Midbrain (tissue), 1 donor: ENCODE results near the gene RBMX2.
"Not testable (repeated sequence)": the region's sequence is repeated elsewhere in the genome, so short reads cannot be mapped to it uniquely, and the experiment has no call there.

ENCODE experiments used
- DNase-seq: peaks from one replicate; lab custom pipeline; 2025; lab: John Stamatoyannopoulos, UW

Gene RBMX2

GRCh38 chrX:130401415-130402207 lies at the start of gene RBMX2:
Gene RBMX2 (plus strand): TSS chrX:130401987. CDS start chrX:130402033, 46 bp downstream.
- DNase-seq: peak; percentile 72

DNA sequence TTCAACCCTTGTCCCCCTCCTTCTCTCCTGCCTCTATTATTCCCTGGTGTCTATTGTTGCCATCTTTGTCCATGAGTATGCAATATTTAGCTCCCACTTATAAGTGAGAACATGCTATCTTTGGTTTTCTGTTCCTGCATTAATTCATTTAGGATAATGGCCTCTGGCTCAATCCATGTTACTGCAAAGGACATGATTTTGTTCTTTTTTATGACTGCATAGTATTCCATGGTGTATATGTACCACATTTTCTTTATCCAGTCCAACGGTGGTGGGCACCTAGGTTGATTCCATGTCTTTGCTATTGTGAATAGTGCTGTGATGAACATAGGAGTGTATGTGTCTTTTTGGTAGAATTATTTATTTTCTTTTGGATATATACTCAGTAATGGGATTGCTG lies 49.7 kb upstream of the RBMX2 start:
- DNase-seq: not testable (repeated sequence)

DNA sequence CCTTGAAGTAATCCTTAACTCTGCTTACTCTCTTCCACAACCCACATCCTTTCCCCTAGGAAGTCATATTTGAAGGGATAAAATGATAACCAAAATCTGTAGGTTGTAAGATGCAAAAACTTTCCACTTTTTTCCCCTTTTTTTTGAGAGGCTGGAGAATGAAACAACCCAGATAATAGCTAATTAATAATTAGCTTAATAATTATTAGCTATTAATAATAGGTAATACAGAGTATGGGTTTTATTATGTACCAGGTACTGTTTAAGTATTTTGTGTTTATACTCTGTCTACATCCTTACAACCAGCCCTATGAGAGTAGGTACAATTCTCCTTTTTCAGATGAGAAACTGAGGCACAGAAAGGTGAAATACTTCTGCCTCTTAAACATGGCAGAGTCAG lies 25.7 kb upstream of the RBMX2 start:
- no peak for DNase-seq

- peak; percentile 1 for DNase-seq
Measured at GRCh38 chrX:130378024-130378669, 23.6 kb upstream of the RBMX2 start.

- DNase-seq: no peak
Measured at GRCh38 chrX:130385520-130385919, 16.3 kb upstream of the RBMX2 start, which contains the start of gene GPR119. Gene GPR119 (minus strand): TSS chrX:130385674. CDS start chrX:130385447, 227 bp downstream.

DNA sequence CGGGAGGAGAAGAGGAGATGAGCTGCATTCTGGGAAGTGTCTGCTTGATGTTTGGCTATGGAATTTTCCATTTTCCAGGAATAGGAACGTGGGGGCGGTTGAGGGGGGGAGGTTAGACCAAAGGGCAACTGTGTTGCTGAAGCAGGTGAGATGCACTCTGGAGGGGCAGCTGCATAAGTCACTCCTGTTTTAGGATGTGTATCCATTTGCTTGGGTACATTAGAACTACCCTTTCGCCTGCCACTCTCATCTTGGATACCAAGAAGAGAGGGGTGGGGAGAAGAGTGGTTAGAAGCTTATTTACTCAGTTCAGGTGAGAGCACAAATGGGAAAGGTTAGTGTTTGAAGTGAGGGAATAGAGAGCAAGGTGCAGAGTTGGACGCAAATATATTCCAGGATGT lies 15.4 kb upstream of the RBMX2 start:
- DNase-seq: no peak

DNA sequence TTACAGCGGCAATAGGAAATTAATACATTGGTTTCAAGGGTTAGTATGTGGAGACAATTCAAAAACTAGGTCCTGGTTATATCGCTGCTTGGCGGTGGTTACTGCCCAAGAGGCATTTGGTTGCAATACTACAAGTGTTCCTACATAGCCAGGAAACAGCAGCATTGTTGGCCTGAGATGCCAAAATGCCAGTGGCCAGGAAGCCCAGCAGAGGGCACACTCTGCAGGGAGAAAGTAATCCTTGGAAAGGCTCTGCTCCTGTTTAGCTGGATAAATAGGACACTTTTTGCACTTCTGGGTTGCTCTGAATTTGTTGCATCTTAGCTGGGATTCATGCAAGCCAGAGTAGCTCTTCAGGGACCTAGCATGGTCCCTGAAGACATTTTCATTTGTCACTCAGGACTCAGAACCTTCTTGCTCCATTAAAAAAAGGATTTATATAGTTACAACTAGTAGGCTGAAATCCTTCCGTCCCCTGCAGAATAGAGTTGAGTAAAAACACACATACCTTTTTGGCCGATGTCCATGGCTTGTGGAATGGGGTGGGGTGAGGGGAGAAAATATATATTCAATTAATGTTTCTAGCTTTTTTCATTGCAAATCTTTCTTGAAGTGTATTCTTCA lies 8.2 kb upstream of the RBMX2 start:
- DNase-seq: peak; percentile 69

- DNase-seq: no peak
Measured at GRCh38 chrX:130395341-130395740, 6.4 kb upstream of the RBMX2 start.

- DNase-seq: no peak
Measured at GRCh38 chrX:130402208-130402684, 459 bp downstream of the RBMX2 start.

DNA sequence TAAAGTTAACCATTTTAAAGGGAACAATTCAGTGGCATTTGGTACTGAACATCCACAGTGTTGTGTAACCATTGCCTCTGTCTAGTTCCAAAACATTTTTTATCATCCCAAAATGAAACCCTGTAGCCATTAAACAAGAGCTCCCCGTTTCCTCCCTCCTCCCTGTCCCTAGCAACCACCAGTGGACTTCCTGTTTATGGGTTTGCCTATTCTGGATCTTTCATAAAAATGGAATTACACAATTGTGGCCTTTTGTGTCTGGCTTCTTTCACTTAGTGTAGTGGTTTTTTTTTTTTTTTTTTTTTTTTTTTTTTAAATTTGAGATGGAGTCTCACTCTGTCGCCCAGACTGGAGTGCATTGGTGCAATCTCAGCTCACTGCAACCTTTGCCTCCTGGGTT lies 11.6 kb downstream of the RBMX2 start:
- DNase-seq: no peak

DNA sequence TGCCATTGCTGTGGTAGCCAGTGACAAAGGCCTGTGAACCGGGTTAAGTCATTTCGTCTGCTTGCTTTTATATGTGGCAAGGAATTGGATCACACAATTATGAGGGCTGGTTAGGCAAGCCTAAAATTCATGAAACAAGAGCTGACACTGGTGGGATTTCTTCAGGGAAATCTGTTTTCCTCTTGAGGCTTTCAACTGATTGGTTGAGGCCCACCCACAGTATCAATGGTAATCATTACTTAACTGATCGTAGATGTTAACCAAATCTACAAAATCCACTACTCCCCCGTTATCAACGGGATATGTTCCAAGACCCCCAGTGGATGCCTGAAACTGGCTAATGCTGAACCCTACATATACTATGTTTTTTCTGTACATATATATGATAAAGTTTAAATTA lies 13.0 kb downstream of the RBMX2 start:
- no peak for DNase-seq

DNA sequence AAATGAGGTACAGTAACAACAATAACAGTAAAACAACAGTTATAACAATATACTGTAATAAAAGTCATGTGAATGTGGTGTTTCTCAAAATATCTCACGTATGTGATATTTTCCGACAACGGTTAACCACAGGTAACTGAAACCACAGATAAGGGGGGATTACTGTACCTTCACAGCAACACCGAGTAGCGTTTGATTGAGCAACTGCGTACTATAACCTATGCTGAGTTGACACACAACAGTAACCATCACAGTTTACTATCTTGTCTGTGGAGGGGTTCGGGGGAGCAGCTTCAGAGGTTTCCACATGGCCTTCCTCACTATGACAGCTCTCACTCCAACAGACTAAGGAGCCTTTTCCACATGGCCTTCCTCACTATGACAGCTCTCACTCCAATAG lies 13.4 kb downstream of the RBMX2 start:
- no peak for DNase-seq

DNA sequence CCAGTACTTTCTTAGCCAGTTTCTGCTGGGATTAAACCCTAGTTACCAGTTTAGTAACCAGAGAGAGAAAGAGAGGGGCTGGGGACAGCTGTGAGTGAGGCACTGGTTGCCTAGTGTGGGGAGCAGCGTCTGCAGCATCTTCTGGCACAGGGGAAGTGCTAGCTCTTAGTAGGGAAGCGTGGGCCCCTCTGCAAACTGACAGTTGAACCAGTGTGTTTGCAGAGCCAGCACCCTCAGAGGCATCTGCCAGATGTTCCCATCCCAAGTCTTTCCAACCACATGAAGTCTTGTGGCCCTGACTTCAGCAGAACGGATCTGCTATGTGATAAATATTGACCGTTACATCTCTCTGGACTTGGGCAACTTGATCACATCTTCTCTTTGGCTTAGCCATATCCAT lies 15.0 kb downstream of the RBMX2 start:
- no peak for DNase-seq

GRCh38 chrX:130418066-130418465 lies 16.3 kb downstream of the RBMX2 start:
- DNase-seq: no peak

- no peak for DNase-seq
Measured at GRCh38 chrX:130418740-130419139, 17.0 kb downstream of the RBMX2 start.

GRCh38 chrX:130419263-130419662 lies 17.5 kb downstream of the RBMX2 start:
- DNase-seq: no peak

DNA sequence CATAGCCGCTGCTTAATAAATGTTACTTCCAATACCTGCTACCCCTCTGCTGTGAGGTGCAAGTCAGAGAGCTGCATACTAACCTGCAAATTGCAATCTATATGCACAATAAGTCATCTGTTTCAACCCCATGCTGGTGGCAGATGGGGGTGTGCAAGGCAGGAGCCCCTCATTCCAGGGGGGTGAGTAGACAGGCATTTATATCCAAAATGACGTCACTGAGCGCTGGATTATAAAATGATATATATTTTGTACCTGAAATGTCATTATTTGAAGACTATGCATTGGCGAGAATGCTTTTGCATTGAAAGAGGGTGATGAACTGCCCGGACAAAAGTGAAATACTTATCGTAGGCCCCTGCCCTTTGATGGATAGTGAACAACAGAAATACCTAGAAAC lies 24.7 kb downstream of the RBMX2 start:
- DNase-seq: no peak

DNA sequence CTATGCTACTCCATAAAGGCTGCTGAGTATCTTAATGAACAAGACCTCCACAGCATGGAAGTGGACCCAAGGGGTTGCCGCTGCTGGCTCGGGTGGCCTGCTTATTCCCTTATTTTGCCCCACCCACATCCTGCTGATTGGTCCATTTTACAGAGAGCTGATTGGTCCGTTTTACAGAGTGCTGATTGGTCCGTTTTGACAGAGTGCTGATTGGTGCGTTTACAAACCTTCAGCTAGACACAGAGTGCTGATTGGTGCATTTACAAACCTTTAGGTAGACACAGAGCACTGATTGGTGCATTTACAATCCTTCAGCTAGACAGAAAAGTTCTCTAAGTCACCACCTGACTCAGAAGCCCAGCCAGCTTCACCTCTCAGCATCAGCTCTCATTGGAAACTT lies 27.4 kb downstream of the RBMX2 start:
- DNase-seq: not testable (repeated sequence)

GRCh38 chrX:130435937-130436336 lies 34.1 kb downstream of the RBMX2 start:
- DNase-seq: no peak

- not testable (repeated sequence) for DNase-seq
Measured at GRCh38 chrX:130437996-130438395, 36.2 kb downstream of the RBMX2 start.

- no peak for DNase-seq
Measured at GRCh38 chrX:130443875-130444274, 42.1 kb downstream of the RBMX2 start.

GRCh38 chrX:130444641-130445336 lies 43.0 kb downstream of the RBMX2 start:
- DNase-seq: no peak
